Measurements from ENCODE around the gene SDC4. TPM values are rescaled to one million over a fixed set of nuclear protein-coding genes. Genes with fewer than 3 reads are reported as not detected.

SDC4 gene
- total and polyA plus RNA-seq, 10 of the 15 experiments (the other 5 are each of a cell fraction or from before 2014, with no cell fraction given) = 0.52 to 11.3 (median 1.4) TPM

DNA sequence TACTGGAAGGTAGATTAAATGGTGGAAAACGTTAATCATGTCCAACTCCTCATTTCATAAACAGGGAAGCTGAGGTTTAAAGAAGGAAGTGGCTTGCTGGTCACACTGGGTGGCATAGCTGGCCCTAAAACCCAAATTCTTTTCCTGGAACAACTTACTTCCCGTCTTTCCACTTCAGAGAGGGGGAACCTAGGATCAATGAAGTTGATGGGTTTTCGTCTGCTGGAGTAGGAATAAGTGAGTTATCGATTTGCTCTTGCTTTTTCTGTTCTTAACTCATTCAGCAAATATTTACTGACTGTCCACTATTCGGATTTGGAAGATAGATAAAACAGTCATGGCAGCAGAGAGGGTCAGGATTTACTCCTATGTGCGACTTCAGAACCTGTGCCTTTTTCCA lies 13.6 kb upstream of the SDC4 start (continued):
- TF ChIP-seq TBL1XR1 (IDR thresholded peaks at IDR 0.05; ENCODE audit: low read depth, low read length) (no peak), MXI1 (IDR thresholded peaks at IDR 0.05; ENCODE audit: low read depth, low read length) (no peak)

DNA sequence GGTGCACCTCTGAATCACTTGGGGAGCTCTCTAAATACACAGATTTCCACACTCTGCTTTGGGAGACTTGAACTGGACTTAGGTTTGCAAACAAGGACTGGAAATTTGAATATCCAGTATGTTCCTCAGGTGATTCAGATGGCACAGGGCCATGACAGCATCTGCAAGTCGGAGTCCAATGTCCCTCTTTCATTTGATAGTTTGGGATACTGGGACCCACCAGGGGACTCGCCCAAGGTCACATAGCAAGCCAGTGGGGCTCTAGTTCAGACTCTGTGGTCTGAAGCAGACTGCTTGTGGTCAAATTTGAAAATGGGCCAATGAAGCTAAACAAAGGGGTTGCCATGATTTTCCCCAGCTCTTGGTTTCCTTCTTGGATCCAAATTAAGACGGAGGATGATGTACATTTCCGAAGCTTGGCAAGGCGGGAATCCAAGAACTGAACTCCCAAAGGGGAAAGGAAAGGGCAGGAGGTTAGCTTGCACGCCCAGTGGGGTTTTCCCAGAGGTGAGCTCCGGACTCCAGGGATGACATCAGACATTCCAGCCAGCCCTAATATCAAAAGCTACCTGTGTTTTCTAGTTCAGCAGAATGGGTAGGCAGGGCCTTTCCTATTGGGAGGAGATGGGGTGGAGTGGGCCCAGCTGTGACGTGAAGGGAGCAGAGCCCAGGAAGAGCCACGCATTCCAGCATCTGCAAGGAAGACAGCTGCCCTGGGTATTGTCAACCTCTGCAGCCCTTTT lies 11.4 kb upstream of the SDC4 start:
- ATAC-seq = no peak
- H3K27me3 ChIP-seq (replicated peaks in 1 of 2; ENCODE audit: control insufficient read depth in 2 of 2, insufficient read depth in 2 of 2, low read length in 1 of 2) = no peaks in the 10 kb centered on the region
- ChIA-PET RAD21 (ENCODE audit: unreplicated experiment) (interaction anchor here (0.8 to 17.6 kb wide), 7 partner anchors 9 to 90 kb away, joined by 3 to 394 read pairs (median 4); partner anchors contain the start of gene SDC4), CTCF (interaction anchor here (1.2 to 19.4 kb wide), 6 partner anchors 13 to 92 kb away, joined by 3 to 685 read pairs (median 77); no protein-coding TSS in a partner anchor), SMC1A (ENCODE audit: uncharacterized antibody, unreplicated experiment) (interaction anchor here (0.7 to 19.8 kb wide), 7 partner anchors 9 to 411 kb away, joined by 3 to 440 read pairs (median 4); no protein-coding TSS in a partner anchor), POLR2A (interaction anchor here (1.0 kb wide), 1 partner anchor 426 kb away, joined by 6 read pairs; no protein-coding TSS in a partner anchor)
- H3K4me1 ChIP-seq (ENCODE audit: control insufficient read depth, insufficient read depth, low read length) = peaks cover 23% of the 10 kb centered on the region
- no peaks in the 10 kb centered on the region for H3K9me3 ChIP-seq (replicated peaks; ENCODE audit: control insufficient read depth, insufficient read depth, low read length)
- no peak overlapping the region for H3K4me3 ChIP-seq
- BruUV-seq (replicated peaks) = no TSS peak
- no peak for DNase-seq (ENCODE audit: low read depth, low spot score)
- intact Hi-C loops (cut with micrococcal nuclease; ENCODE audit: unreplicated experiment) = no loop called here
- FAIRE-seq = no peak
- in situ Hi-C loops (cut with MboI) = loop anchor here (10.0 kb wide), 1 partner anchor 755 kb away; the partner anchor contains the start of gene CD40
- H3K27ac ChIP-seq (ENCODE audit: control insufficient read depth, insufficient read depth) = no peak overlapping the region
- 21% methylated on average over 9 of the region's 9 CpGs for WGBS (ENCODE audit: insufficient coverage, insufficient replicate concordance, low lambda C conversion rate, missing lambda C conversion rate)
- no peaks in the 10 kb centered on the region for H4K20me1 ChIP-seq (ENCODE audit: control insufficient read depth, insufficient read depth)
- H3K79me2 ChIP-seq (ENCODE audit: control insufficient read depth, insufficient read depth, low read length) = peaks cover 7% of the 10 kb centered on the region
- no peak overlapping the region for H2AFZ ChIP-seq (ENCODE audit: control insufficient read depth, low read depth, low read length)
- H3K4me2 ChIP-seq (ENCODE audit: control insufficient read depth, insufficient read depth) = no peak overlapping the region
- H3K36me3 ChIP-seq (ENCODE audit: control insufficient read depth in 2 of 2, insufficient read depth in 2 of 2, low read length in 1 of 2) = no peaks in the 10 kb centered on the region
- H3K9ac ChIP-seq (ENCODE audit: control insufficient read depth, insufficient read depth, low read length) = no peak overlapping the region
- TF ChIP-seq MTA2 (IDR thresholded peaks at IDR 0.05; ENCODE audit: low read depth) = 0 out of 2 replicates have a peak, but pooled peaks have one; percentile 23
- TF ChIP-seq, protein P1, sequence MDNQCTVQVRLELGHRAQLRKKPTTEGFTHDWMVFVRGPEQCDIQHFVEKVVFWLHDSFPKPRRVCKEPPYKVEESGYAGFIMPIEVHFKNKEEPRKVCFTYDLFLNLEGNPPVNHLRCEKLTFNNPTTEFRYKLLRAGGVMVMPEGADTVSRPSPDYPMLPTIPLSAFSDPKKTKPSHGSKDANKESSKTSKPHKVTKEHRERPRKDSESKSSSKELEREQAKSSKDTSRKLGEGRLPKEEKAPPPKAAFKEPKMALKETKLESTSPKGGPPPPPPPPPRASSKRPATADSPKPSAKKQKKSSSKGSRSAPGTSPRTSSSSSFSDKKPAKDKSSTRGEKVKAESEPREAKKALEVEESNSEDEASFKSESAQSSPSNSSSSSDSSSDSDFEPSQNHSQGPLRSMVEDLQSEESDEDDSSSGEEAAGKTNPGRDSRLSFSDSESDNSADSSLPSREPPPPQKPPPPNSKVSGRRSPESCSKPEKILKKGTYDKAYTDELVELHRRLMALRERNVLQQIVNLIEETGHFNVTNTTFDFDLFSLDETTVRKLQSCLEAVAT (IDR thresholded peaks at IDR 0.05) = no peak
- peak; percentile 26; the same call in 1 of the 2 replicates for TF ChIP-seq EED (IDR thresholded peaks at IDR 0.05; ENCODE audit: low read depth)
- TF ChIP-seq PML (IDR thresholded peaks at IDR 0.05; ENCODE audit: low read length) = no peak
- 0 out of 2 replicates have a peak, but pooled peaks have one; percentile 44 for TF ChIP-seq DPF2 (IDR thresholded peaks at IDR 0.05)
- TF ChIP-seq NR2F1 (conservative IDR thresholded peaks at IDR 0.05) = peak; percentile 86
- peak; percentile 75 for TF ChIP-seq RUNX3 (IDR thresholded peaks at IDR 0.05; ENCODE audit: low read length)
- peak; percentile 85 for TF ChIP-seq IKZF1 (conservative IDR thresholded peaks at IDR 0.05)
- TF ChIP-seq ATF7 (IDR thresholded peaks at IDR 0.05; ENCODE audit: low read depth) = 0 out of 2 replicates have a peak, but pooled peaks have one; percentile 10
- TF ChIP-seq ZNF217 (IDR thresholded peaks at IDR 0.05) = no peak
- TF ChIP-seq, protein P2, sequence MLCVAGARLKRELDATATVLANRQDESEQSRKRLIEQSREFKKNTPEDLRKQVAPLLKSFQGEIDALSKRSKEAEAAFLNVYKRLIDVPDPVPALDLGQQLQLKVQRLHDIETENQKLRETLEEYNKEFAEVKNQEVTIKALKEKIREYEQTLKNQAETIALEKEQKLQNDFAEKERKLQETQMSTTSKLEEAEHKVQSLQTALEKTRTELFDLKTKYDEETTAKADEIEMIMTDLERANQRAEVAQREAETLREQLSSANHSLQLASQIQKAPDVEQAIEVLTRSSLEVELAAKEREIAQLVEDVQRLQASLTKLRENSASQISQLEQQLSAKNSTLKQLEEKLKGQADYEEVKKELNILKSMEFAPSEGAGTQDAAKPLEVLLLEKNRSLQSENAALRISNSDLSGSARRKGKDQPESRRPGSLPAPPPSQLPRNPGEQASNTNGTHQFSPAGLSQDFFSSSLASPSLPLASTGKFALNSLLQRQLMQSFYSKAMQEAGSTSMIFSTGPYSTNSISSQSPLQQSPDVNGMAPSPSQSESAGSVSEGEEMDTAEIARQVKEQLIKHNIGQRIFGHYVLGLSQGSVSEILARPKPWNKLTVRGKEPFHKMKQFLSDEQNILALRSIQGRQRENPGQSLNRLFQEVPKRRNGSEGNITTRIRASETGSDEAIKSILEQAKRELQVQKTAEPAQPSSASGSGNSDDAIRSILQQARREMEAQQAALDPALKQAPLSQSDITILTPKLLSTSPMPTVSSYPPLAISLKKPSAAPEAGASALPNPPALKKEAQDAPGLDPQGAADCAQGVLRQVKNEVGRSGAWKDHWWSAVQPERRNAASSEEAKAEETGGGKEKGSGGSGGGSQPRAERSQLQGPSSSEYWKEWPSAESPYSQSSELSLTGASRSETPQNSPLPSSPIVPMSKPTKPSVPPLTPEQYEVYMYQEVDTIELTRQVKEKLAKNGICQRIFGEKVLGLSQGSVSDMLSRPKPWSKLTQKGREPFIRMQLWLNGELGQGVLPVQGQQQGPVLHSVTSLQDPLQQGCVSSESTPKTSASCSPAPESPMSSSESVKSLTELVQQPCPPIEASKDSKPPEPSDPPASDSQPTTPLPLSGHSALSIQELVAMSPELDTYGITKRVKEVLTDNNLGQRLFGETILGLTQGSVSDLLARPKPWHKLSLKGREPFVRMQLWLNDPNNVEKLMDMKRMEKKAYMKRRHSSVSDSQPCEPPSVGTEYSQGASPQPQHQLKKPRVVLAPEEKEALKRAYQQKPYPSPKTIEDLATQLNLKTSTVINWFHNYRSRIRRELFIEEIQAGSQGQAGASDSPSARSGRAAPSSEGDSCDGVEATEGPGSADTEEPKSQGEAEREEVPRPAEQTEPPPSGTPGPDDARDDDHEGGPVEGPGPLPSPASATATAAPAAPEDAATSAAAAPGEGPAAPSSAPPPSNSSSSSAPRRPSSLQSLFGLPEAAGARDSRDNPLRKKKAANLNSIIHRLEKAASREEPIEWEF (IDR thresholded peaks at IDR 0.05; ENCODE audit: insufficient replicate concordance, low read depth, low read length) = no peak
- TF ChIP-seq, protein P3, sequence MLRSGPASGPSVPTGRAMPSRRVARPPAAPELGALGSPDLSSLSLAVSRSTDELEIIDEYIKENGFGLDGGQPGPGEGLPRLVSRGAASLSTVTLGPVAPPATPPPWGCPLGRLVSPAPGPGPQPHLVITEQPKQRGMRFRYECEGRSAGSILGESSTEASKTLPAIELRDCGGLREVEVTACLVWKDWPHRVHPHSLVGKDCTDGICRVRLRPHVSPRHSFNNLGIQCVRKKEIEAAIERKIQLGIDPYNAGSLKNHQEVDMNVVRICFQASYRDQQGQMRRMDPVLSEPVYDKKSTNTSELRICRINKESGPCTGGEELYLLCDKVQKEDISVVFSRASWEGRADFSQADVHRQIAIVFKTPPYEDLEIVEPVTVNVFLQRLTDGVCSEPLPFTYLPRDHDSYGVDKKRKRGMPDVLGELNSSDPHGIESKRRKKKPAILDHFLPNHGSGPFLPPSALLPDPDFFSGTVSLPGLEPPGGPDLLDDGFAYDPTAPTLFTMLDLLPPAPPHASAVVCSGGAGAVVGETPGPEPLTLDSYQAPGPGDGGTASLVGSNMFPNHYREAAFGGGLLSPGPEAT (IDR thresholded peaks at IDR 0.05; ENCODE audit: low read depth) = peak; percentile 40; the same call in 1 of the 2 replicates

Measured in GM12878 (cell line).